ENCODE data around the gene VOPP1.

DNA sequence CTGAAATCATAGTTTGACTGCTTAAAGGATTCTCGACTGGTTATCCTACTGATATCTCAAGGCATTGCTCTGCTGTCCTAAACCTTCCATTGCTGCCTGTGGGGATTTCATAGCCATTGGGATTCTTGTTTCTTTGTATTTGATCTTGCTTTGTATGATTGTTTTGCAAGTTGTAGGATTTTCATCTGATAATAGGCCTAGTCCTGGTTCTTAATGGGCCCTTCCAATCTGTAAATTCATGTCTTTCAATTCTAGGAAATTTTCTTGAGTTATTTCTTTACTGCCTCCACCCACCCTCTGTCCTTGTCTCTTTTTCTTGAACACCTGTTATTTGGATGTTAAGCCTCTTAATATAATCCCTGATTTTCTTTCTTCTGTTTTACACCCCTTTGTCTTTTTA is 134.9 kb downstream of the VOPP1 start:
- TF ChIP-seq, protein P1, sequence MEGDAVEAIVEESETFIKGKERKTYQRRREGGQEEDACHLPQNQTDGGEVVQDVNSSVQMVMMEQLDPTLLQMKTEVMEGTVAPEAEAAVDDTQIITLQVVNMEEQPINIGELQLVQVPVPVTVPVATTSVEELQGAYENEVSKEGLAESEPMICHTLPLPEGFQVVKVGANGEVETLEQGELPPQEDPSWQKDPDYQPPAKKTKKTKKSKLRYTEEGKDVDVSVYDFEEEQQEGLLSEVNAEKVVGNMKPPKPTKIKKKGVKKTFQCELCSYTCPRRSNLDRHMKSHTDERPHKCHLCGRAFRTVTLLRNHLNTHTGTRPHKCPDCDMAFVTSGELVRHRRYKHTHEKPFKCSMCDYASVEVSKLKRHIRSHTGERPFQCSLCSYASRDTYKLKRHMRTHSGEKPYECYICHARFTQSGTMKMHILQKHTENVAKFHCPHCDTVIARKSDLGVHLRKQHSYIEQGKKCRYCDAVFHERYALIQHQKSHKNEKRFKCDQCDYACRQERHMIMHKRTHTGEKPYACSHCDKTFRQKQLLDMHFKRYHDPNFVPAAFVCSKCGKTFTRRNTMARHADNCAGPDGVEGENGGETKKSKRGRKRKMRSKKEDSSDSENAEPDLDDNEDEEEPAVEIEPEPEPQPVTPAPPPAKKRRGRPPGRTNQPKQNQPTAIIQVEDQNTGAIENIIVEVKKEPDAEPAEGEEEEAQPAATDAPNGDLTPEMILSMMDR (IDR thresholded peaks at IDR 0.05 in 2 of 3, conservative IDR thresholded peaks at IDR 0.05 in 1 of 3; ENCODE audit: control insufficient read depth in 2 of 3, extremely low read depth in 1 of 3, insufficient read depth in 1 of 3, low read depth in 3 of 3, low read length in 3 of 3) = no peak
- TF ChIP-seq FOS (IDR thresholded peaks at IDR 0.05; ENCODE audit: borderline replicate concordance, extremely low read depth, insufficient read length) = no peak
- no peak for TF ChIP-seq RCOR1 (conservative IDR thresholded peaks at IDR 0.05; ENCODE audit: low read depth, low read length)
- no peak for TF ChIP-seq RAD21 (IDR thresholded peaks at IDR 0.05; ENCODE audit: insufficient read depth, low read depth, low read length)
- no peak for TF ChIP-seq ETV6 (conservative IDR thresholded peaks at IDR 0.05 in 1 of 2, IDR thresholded peaks at IDR 0.05 in 1 of 2; ENCODE audit: borderline replicate concordance in 1 of 2, low read depth in 1 of 2)
- TF ChIP-seq, protein P2, sequence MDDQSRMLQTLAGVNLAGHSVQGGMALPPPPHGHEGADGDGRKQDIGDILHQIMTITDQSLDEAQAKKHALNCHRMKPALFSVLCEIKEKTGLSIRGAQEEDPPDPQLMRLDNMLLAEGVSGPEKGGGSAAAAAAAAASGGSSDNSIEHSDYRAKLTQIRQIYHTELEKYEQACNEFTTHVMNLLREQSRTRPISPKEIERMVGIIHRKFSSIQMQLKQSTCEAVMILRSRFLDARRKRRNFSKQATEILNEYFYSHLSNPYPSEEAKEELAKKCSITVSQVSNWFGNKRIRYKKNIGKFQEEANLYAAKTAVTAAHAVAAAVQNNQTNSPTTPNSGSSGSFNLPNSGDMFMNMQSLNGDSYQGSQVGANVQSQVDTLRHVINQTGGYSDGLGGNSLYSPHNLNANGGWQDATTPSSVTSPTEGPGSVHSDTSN (IDR thresholded peaks at IDR 0.05; ENCODE audit: insufficient replicate concordance, low read depth, low read length) = no peak
- TF ChIP-seq, protein P3, sequence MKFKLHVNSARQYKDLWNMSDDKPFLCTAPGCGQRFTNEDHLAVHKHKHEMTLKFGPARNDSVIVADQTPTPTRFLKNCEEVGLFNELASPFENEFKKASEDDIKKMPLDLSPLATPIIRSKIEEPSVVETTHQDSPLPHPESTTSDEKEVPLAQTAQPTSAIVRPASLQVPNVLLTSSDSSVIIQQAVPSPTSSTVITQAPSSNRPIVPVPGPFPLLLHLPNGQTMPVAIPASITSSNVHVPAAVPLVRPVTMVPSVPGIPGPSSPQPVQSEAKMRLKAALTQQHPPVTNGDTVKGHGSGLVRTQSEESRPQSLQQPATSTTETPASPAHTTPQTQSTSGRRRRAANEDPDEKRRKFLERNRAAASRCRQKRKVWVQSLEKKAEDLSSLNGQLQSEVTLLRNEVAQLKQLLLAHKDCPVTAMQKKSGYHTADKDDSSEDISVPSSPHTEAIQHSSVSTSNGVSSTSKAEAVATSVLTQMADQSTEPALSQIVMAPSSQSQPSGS (IDR thresholded peaks at IDR 0.05; ENCODE audit: low read length) = no peak
- TF ChIP-seq, protein P4, sequence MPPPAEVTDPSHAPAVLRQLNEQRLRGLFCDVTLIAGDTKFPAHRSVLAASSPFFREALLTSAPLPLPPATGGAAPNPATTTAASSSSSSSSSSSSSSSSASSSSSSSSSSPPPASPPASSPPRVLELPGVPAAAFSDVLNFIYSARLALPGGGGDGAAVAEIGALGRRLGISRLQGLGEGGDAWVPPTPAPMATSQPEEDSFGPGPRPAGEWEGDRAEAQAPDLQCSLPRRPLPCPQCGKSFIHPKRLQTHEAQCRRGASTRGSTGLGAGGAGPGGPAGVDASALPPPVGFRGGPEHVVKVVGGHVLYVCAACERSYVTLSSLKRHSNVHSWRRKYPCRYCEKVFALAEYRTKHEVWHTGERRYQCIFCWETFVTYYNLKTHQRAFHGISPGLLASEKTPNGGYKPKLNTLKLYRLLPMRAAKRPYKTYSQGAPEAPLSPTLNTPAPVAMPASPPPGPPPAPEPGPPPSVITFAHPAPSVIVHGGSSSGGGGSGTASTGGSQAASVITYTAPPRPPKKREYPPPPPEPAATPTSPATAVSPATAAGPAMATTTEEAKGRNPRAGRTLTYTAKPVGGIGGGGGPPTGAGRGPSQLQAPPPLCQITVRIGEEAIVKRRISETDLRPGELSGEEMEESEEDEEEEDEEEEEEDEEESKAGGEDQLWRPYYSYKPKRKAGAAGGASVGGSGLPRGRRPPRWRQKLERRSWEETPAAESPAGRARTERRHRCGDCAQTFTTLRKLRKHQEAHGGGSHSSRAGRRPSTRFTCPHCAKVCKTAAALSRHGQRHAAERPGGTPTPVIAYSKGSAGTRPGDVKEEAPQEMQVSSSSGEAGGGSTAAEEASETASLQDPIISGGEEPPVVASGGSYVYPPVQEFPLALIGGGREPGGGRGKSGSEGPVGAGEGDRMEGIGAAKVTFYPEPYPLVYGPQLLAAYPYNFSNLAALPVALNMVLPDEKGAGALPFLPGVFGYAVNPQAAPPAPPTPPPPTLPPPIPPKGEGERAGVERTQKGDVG (CRISPR knock-in tag; IDR thresholded peaks at IDR 0.05) = no peak
- TF ChIP-seq NRF1 (conservative IDR thresholded peaks at IDR 0.05; ENCODE audit: low read depth, low read length) = no peak
- no peak for TF ChIP-seq SIN3A (IDR thresholded peaks at IDR 0.05; ENCODE audit: low read depth, low read length)
- TF ChIP-seq CHD2 (IDR thresholded peaks at IDR 0.05; ENCODE audit: borderline replicate concordance, low read depth, low read length) = no peak
- no peak for TF ChIP-seq ZBED1 (IDR thresholded peaks at IDR 0.05; ENCODE audit: borderline replicate concordance)
- no peak for TF ChIP-seq CREM (IDR thresholded peaks at IDR 0.05; ENCODE audit: low read depth)
